ENCODE results near the gene COLEC11.

Gene COLEC11

GRCh38 chr2:3679180-3679579, 84.3 kb downstream of the COLEC11 start:
- no peak for DNase-seq

GRCh38 chr2:3679616-3680393, 84.9 kb downstream of the COLEC11 start:
- no peak for DNase-seq

- no peak for DNase-seq
Measured at GRCh38 chr2:3680548-3681345, 85.8 kb downstream of the COLEC11 start.

GRCh38 chr2:3681625-3682024, 86.7 kb downstream of the COLEC11 start:
- DNase-seq: no peak

- no peak for DNase-seq
Measured at GRCh38 chr2:3682811-3683210, 87.9 kb downstream of the COLEC11 start.

- DNase-seq: no peak
Measured at GRCh38 chr2:3683748-3684454, 89.0 kb downstream of the COLEC11 start.

GRCh38 chr2:3689998-3690748, 95.3 kb downstream of the COLEC11 start:
- DNase-seq: no peak

- peak; percentile 16 for DNase-seq
Measured at GRCh38 chr2:3692375-3692774, 97.5 kb downstream of the COLEC11 start.
